Spleen (tissue), 11 donors: ENCODE measurements around the gene SNAP47. TPM values are rescaled to one million over a fixed set of nuclear protein-coding genes. Genes with fewer than 3 reads are reported as not detected.

ENCODE experiments used
- DNase-seq: peaks from one replicate; pipeline ENCODE4 v3.0.0-alpha.2; 2020
- H3K27ac ChIP-seq, 8 donors: fragments of 200-600 bp; sonication (generic) in 7 of 8; 1 replicate in 4 of 8; 2 replicates in 4 of 8; pipeline versions ENCODE4 v1.5.0 to v1.8.0; 2016 to 2021; ENCODE audit warnings: inconsistent platforms in 4 of 8, mild to moderate bottlenecking in 4 of 8, moderate library complexity in 1 of 8
- H3K27me3 ChIP-seq, 7 donors: fragments of 200-600 bp; sonication (generic) in 6 of 7; replicated peaks in 1 of 7; 1 replicate in 4 of 7; 2 replicates in 3 of 7; pipeline versions ENCODE4 v1.5.0 to v1.8.0; 2016 to 2021; ENCODE audit warnings: inconsistent platforms in 3 of 7, mild to moderate bottlenecking in 1 of 7
- H3K36me3 ChIP-seq, 6 donors: fragments of 200-600 bp; sonication (generic) in 5 of 6; 1 replicate in 4 of 6; 2 replicates in 2 of 6; pipeline versions ENCODE4 v1.5.0 to v1.8.0; 2016 to 2021; ENCODE audit warnings: inconsistent platforms in 2 of 6
- H3K4me1 ChIP-seq, 6 donors: fragments of 200-600 bp; sonication (generic) in 5 of 6; 1 replicate in 3 of 6; 2 replicates in 3 of 6; pipeline versions ENCODE4 v1.5.0 to v1.8.0; 2016 to 2021; ENCODE audit warnings: inconsistent platforms in 3 of 6
- H3K4me3 ChIP-seq, 8 donors: fragments of 200-600 bp; sonication (generic) in 7 of 8; 1 replicate in 4 of 8; 2 replicates in 4 of 8; pipeline versions ENCODE4 v1.5.0 to v1.8.0; 2016 to 2021; ENCODE audit warnings: inconsistent platforms in 4 of 8, mild to moderate bottlenecking in 4 of 8, moderate library complexity in 2 of 8
- H3K9me3 ChIP-seq, 8 donors: fragments of 200-600 bp; sonication (generic) in 7 of 8; 1 replicate in 4 of 8; 2 replicates in 4 of 8; pipeline versions ENCODE4 v1.5.0 to v1.8.0; 2016 to 2021; ENCODE audit warnings: inconsistent platforms in 4 of 8
- POLR2A ChIP-seq, 3 donors: fragments of 450-650 bp; IDR thresholded peaks; one replicate each; pipeline ENCODE4 v1.5.1; 2017; ENCODE audit warnings: antibody characterized with exemption in 3 of 3, mild to moderate bottlenecking in 1 of 3
- POLR2AphosphoS5 ChIP-seq, 3 donors: sonication (generic); formaldehyde crosslinking; IDR thresholded peaks; one replicate each; pipeline ENCODE4 v1.5.1; 2017; ENCODE audit warnings: antibody characterized with exemption in 3 of 3
- WGBS, 5 donors: extraction: QIAGEN DNeasy Blood & Tissue Kit in 3 of 5; methylation state at CpG; one replicate each; pipeline versions ENCODE4 v1.1.5 to v1.1.7; 2013 to 2018; 5-methylcytosine and 5-hydroxymethylcytosine counted together
- intact Hi-C: fragments of 100-400 bp; cut with DNase I; formaldehyde crosslinking; loops from one replicate; pipeline ENCODE4 v1.15.0; 2023; ENCODE audit warnings: low total_unique reads
- polyA plus RNA-seq, 3 donors: library from polyadenylated mRNA; stranded (reverse); fragments of 200-250 nt; gene quantifications; one replicate each; pipeline ENCODE4 v1.2.1, GENCODE V29; 2013
- total RNA-seq, 7 donors: library from RNA; depleted of rRNA in 3 of 7; stranded (reverse); fragments of >200 nt in 3 of 7; fragmentation: NEBNext Ultra II Directional in 4 of 7; extraction: Animal tissue kit (Norgen Biotek cat#: 25700) in 4 of 7; gene quantifications; one replicate each; pipeline versions ENCODE4 v1.1.0 to v1.2.1, GENCODE V29; 2016 to 2021
- TF ChIP-seq, protein P1 (sequence below), 11 experiments: fragments of 200-600 bp in 7 of 11; fragments of 450-650 bp in 4 of 11; sonication (generic) in 4 of 11; IDR thresholded peaks in 8 of 11; conservative IDR thresholded peaks in 3 of 11; 1 replicate in 7 of 11; 2 replicates in 4 of 11; pipeline versions ENCODE4 v1.4.0 to v1.8.0; 2016 to 2021; ENCODE audit warnings: antibody characterized with exemption in 11 of 11, inconsistent platforms in 4 of 11, mild to moderate bottlenecking in 1 of 11
- donor health status: healthy with polysubstance abuse.
- donor health status: DM: no; HTN: no; CAD: no; lungs with moderate emphysema.
- donor health status: DM: no; HTN: no; CAD: no.
- donor health status: Bipolar disorder and iron deficiency.
- donor health status: healthy.
- donor health status: DM: no; HTN: no; CAD: no.
- donor health status: DM: yes; HTN: yes; CAD: no.

SNAP47 gene
- total and polyA plus RNA-seq, 10 donors, result 10.0 to 42.7 (median 22.1) TPM

DNA sequence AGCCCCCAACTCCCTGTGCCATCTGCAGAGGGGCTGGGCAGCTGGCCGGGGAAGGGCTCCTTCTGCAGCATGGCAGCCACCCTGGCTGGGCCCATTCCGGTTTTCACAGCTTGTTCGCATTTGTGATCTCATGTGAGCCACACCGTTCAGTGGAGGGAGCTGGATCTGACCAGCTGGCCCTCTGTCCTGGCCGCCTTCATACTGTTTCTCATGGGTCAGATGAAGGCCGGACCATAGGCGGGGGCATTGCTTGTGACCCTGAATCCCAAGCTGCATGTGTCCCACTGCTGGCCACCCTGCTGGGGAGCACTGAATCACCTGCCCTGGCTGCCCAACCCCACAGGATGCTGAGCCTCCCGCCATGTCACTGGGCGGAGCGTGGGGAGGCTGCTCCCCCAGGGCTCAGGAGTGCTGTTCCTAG lies 43.8 kb downstream of the SNAP47 start:
- intact Hi-C loops, result no loop called here
- no peak for DNase-seq
- Histone ChIP-seq H3K27me3 (no peaks in the 10 kb centered on the region), H3K9me3 (no peaks in the 10 kb centered on the region), H3K27ac (no peak overlapping the region), H3K36me3 (peaks cover 0 to 77% (median 19%) of the 10 kb centered on the region in 6 donors), H3K4me3 (no peak overlapping the region), H3K4me1 (peaks cover 0 to 11% (median 2%) of the 10 kb centered on the region in 6 donors)
- 93 to 97% (median 95%) methylated on average over 3 to 10 of the region's 10 CpGs for WGBS, 5 donors
- TF ChIP-seq POLR2AphosphoS5 (IDR thresholded peaks at IDR 0.05) (no peak), POLR2A (IDR thresholded peaks at IDR 0.05) (no peak)
- TF ChIP-seq, protein P1, sequence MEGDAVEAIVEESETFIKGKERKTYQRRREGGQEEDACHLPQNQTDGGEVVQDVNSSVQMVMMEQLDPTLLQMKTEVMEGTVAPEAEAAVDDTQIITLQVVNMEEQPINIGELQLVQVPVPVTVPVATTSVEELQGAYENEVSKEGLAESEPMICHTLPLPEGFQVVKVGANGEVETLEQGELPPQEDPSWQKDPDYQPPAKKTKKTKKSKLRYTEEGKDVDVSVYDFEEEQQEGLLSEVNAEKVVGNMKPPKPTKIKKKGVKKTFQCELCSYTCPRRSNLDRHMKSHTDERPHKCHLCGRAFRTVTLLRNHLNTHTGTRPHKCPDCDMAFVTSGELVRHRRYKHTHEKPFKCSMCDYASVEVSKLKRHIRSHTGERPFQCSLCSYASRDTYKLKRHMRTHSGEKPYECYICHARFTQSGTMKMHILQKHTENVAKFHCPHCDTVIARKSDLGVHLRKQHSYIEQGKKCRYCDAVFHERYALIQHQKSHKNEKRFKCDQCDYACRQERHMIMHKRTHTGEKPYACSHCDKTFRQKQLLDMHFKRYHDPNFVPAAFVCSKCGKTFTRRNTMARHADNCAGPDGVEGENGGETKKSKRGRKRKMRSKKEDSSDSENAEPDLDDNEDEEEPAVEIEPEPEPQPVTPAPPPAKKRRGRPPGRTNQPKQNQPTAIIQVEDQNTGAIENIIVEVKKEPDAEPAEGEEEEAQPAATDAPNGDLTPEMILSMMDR (IDR thresholded peaks at IDR 0.05 in 8 of 11, conservative IDR thresholded peaks at IDR 0.05 in 3 of 11), result no peak

DNA sequence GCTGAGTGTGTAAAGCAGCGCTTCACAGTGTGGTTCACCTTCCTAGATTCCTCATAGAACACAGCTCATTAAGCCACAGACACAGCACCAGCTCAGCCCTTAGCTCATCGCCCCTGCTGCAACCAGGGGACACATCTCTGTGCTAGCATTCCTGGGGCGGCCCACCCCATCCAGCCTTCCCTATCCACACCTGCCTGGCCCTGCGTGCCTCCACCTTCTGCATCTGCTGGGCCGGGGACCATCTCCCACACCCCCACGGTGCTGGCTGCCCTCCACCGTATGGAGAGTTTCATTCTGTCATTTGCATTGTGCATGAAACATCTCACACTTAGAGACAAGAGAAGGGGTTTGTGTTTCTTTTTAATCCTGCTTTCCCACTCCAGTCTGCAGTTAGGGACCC lies 44.5 kb downstream of the SNAP47 start:
- peaks cover 0 to 5% (median 0%) of the 10 kb centered on the region in 6 donors for H3K4me1 ChIP-seq
- H3K4me3 ChIP-seq, result no peak overlapping the region
- 77 to 94% (median 91%) methylated on average over 6 to 7 of the region's 7 CpGs for WGBS, 5 donors
- TF ChIP-seq POLR2A (IDR thresholded peaks at IDR 0.05), result no peak
- TF ChIP-seq, protein P1 (IDR thresholded peaks at IDR 0.05 in 8 of 11, conservative IDR thresholded peaks at IDR 0.05 in 3 of 11), result no peak
- no peak for TF ChIP-seq POLR2AphosphoS5 (IDR thresholded peaks at IDR 0.05)
- no peaks in the 10 kb centered on the region for H3K9me3 ChIP-seq
- intact Hi-C loops, result loop anchor here (10.0 kb wide), 1 partner anchor 705 kb away; the partner anchor contains the start of gene RNF187
- H3K27ac ChIP-seq, result no peak overlapping the region
- H3K36me3 ChIP-seq, result peaks cover 0 to 70% (median 19%) of the 10 kb centered on the region in 6 donors
- no peaks in the 10 kb centered on the region for H3K27me3 ChIP-seq
- no peak for DNase-seq

DNA sequence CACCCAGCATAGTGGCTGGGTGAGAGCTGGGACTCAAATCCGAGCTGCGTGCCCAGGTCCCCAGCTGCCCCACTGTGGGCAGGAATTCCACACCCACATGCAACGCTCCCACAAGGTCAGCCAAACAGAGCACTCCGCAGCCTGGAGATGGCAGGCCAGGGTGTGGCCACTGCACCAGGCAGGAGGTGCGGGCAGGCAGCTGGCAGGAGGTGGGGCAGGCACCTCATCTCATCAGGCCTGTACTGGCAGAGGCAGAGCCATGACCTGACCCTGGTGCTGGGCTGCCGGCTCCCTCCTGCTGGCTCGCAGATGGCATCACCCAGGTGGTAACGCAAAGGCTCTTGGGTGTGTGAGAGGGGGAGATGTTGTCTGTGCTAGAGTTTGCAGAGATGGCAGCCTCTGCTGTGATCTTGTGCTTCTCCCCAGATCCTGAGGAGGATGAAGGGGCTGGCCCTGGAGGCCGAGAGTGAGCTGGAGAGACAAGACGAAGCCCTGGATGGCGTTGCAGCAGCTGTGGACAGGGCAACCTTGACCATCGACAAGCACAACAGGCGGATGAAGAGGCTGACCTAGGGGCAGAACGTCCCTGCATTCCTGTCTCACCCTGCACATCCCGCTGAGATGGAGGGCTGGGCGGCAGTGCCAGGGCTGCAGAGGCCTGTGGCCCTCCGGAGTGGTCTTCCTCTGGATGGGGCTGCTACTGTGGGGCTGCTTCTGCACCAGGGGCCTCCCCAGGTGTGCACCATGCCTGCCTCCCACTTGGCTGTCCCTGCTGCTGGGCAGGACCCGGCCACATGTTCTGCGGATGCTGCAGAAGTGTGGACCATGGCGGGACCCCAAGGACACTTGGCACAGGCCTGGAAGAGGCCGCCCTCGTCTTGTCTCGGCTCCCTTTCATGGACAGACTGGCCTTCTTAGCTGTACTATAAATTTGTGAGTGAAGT lies 45.1 kb downstream of the SNAP47 start:
- TF ChIP-seq, protein P1 (IDR thresholded peaks at IDR 0.05 in 8 of 11, conservative IDR thresholded peaks at IDR 0.05 in 3 of 11), result no peak
- peak in 1 of 3 donors; percentile 39 for TF ChIP-seq POLR2AphosphoS5 (IDR thresholded peaks at IDR 0.05)
- no peaks in the 10 kb centered on the region for H3K9me3 ChIP-seq
- peak; percentile 69 for DNase-seq
- H3K4me3 ChIP-seq, result no peak overlapping the region
- no peaks in the 10 kb centered on the region for H3K27me3 ChIP-seq
- intact Hi-C loops, result loop anchor here (10.0 kb wide), 1 partner anchor 704 kb away; the partner anchor contains the start of gene RNF187
- 74 to 89% (median 86%) methylated on average over 12 to 23 of the region's 23 CpGs for WGBS, 5 donors
- H3K4me1 ChIP-seq, result no peaks in the 10 kb centered on the region
- no peak overlapping the region for H3K27ac ChIP-seq
- H3K36me3 ChIP-seq, result peaks cover 0 to 63% (median 17%) of the 10 kb centered on the region in 6 donors
